Effector memory CD4-positive, alpha-beta T cell (primary cell): ENCODE results near the gene ANKRD34C.
"Not testable (repeated sequence)": the region's sequence is repeated elsewhere in the genome, so short reads cannot be mapped to it uniquely, and the experiment has no call there.

Source experiments
- DNase-seq, 3 donors: peaks; one replicate each; pipeline ENCODE4 v3.0.0-alpha.2; 2020
- H3K27ac ChIP-seq: 2 replicates; pipeline ENCODE4 v1.7.0; 2013; ENCODE audit warnings: mild to moderate bottlenecking, low read length, moderate library complexity; ENCODE audit not compliant: insufficient read depth, poor library complexity, severe bottlenecking
- H3K27me3 ChIP-seq: replicated peaks from 2 replicates; pipeline ENCODE4 v1.7.0; 2013; ENCODE audit warnings: mild to moderate bottlenecking, low read length; ENCODE audit not compliant: insufficient read depth, control insufficient read depth, poor library complexity, severe bottlenecking
- H3K36me3 ChIP-seq: 2 replicates; pipeline ENCODE4 v1.7.0; 2013; ENCODE audit warnings: mild to moderate bottlenecking, low read length, moderate library complexity; ENCODE audit not compliant: control insufficient read depth, insufficient read depth
- H3K4me1 ChIP-seq: 2 replicates; pipeline ENCODE4 v1.7.0; 2013; ENCODE audit warnings: low read length, mild to moderate bottlenecking; ENCODE audit not compliant: control insufficient read depth, insufficient read depth, poor library complexity, severe bottlenecking
- H3K4me3 ChIP-seq: 2 replicates; pipeline ENCODE4 v1.7.0; 2013; ENCODE audit warnings: low read length, low read depth, mild to moderate bottlenecking; ENCODE audit not compliant: insufficient read depth, poor library complexity, severe bottlenecking
- H3K9me3 ChIP-seq: 2 replicates; pipeline ENCODE4 v1.7.0; 2013; ENCODE audit warnings: mild to moderate bottlenecking, low read length, moderate library complexity; ENCODE audit not compliant: control insufficient read depth

ANKRD34C gene

DNA sequence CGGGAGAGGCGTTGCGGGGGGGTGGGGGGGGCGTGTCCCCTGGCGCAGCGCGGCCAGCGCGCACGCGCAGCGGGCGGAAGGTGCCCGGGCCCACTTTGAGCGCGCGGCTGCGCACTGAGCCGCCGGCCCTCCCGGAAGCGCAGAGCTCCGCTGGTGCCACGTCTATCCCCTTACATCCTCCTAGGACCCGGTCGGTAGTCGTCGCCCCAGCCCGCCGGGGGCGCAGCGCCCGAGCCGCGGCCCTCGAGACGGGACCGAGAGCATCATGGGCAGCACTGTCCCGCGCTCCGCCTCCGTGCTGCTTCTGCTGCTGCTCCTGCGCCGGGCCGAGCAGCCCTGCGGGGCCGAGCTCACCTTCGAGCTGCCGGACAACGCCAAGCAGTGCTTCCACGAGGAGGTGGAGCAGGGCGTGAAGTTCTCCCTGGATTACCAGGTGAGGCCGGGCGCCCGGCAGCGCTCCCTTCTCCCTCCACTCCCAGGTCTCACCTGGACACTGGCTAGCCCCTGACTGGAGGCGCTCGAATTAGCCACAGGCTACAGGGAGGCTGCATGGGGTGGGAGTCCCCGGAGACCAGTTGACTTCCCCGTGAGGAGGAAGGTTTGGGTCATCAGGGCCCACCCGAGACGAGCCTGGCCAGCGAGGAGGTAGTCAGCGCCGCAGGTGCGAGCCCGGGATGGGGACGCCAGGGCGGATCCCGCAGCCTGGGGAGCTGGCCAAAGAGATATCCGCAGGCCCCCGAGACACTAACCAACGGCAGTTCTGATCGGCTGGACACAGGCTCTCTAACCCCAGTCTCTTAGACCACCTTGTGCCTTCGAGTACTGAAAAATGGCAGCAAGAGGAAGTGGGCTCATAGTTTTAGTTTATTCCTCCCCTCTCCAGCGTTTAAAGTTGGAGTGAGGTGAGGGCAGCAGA is 28.7 kb downstream of the ANKRD34C start, which contains the start of gene TMED3:
TSS of gene TMED3 (plus strand) at position 128 of the 916 bp plus-strand sequence. CDS start at position 266, 138 bp downstream.
- peaks cover 11% of the 10 kb centered on the region for H3K4me1 ChIP-seq
- no peaks in the 10 kb centered on the region for H3K27me3 ChIP-seq
- H3K27ac ChIP-seq = no peak within 1 kb of the TSS
- H3K9me3 ChIP-seq = no peaks in the 10 kb centered on the region
- peak; percentile 50 to 58 (median 58) for DNase-seq
- H3K36me3 ChIP-seq = peaks cover 22% of the 10 kb centered on the region
- peak within 1 kb of the TSS; percentile 96 for H3K4me3 ChIP-seq

DNA sequence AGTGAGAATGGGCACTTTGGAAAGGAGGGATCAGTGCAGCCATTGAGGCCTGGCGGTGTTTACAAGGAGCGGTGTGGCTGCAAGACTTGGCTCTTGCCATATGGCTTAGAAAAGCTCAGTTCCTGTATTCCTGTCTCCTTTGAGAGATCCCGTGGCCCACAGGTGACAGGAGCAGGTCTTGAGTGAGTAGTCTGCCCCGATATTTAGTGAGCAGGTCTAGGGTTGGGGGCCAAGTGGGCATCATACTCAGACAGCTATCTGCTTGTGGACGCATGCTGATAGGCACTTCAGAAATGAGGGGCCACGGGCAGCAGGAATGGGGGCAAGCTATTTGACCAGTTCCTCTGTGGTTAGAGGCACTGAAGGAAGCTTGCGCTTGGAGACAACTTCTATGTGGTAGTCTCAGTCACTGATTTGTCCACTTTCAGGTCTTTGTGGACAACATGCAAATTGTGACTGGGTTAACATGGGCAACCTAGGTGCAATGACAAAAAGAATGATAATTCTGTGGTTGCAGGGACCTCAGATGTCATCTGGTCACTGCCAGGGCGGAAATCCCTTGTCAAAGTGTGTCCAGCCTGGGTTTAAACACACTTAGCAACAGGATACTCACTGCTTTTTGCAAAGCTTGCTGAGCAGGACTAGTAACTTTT is 29.5 kb downstream of the ANKRD34C start:
- Histone ChIP-seq H3K36me3 (peaks cover 23% of the 10 kb centered on the region), H3K4me3 (peak overlapping the region; percentile 96), H3K27ac (no peak overlapping the region), H3K9me3 (no peaks in the 10 kb centered on the region), H3K4me1 (peaks cover 11% of the 10 kb centered on the region), H3K27me3 (no peaks in the 10 kb centered on the region)
- no peak for DNase-seq

DNA sequence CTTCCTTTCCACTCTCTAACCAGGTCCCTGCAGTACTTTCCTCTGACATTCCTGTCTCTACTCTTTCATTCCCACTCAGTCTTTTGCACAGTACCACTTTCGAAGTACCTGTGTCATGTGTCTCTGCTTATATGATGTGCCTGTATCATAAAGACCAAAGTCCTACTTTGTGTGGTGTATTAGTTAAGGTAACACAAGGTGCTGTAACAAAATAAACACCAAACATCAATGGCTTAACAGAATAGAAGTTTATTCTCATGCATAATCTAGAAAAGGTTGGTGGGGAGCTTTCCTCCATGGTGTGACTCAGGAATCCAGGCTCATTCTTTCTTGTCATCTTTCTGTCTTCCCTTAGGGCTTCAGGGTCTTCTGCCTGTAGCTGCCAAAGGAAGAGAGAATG is 31.7 kb downstream of the ANKRD34C start:
- peaks cover 11% of the 10 kb centered on the region for H3K4me1 ChIP-seq
- no peaks in the 10 kb centered on the region for H3K9me3 ChIP-seq
- no peak overlapping the region for H3K4me3 ChIP-seq
- DNase-seq = no peak
- H3K36me3 ChIP-seq = peaks cover 42% of the 10 kb centered on the region
- no peaks in the 10 kb centered on the region for H3K27me3 ChIP-seq
- no peak overlapping the region for H3K27ac ChIP-seq

DNA sequence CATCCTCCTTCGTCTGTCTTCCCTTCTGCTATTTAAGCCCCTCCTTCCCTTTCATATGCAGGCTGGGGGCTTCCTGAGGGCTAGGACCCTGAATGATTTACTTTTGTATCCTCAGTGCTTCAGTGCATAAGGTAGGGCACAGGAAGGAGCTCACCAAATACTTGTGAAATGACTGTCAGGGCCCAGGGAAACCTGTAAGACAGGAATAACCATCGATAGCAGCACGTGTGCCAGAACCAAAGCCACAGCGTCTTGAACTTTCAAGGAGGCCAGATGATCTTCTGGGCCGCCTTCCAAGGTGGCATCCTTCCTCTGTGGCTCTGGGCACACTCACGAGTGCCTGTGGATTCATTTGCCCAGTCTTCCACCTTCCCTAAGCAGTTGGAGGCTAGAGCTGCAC is 32.3 kb downstream of the ANKRD34C start:
- no peak overlapping the region for H3K4me3 ChIP-seq
- no peak overlapping the region for H3K27ac ChIP-seq
- H3K36me3 ChIP-seq = peaks cover 42% of the 10 kb centered on the region
- no peaks in the 10 kb centered on the region for H3K9me3 ChIP-seq
- no peak for DNase-seq
- peaks cover 11% of the 10 kb centered on the region for H3K4me1 ChIP-seq
- H3K27me3 ChIP-seq = no peaks in the 10 kb centered on the region

DNA sequence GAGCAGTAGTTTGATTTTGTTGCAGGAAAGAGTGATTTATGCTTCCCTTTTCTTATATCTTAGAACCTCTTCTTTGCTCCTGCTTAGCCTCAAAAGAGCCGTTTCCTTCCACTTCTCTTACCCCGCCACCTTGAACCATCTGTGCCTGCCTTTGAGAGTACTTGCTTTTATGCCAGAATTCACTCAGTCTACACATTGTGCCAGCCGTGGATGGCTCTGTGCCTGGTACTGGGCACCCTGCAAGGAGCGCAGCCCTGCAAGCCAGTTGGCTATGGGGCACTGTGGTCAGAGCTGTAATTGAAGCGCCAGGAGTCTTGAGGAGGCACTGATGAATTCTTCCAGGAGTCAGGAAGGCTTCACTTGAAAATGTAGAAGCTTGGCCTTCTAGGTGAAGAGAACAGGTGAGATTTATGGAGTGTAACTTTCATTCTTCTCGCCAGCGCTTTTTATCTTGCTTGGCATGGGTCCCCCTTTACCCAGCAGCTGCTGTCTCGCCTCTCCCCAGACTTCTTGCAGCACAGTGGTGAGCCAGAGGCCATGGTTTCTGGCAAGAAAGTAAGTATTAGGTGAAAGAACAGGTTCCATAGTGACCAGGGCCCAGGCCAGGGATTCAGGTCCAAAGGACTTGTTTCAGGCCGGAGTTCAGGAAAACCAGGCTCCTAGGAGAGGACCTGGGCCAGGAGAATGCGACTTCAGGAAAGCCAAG is 33.3 kb downstream of the ANKRD34C start:
- no peak overlapping the region for H3K27ac ChIP-seq
- no peaks in the 10 kb centered on the region for H3K9me3 ChIP-seq
- peaks cover 44% of the 10 kb centered on the region for H3K36me3 ChIP-seq
- no peak overlapping the region for H3K4me3 ChIP-seq
- no peak for DNase-seq
- H3K27me3 ChIP-seq = no peaks in the 10 kb centered on the region
- peaks cover 11% of the 10 kb centered on the region for H3K4me1 ChIP-seq

DNA sequence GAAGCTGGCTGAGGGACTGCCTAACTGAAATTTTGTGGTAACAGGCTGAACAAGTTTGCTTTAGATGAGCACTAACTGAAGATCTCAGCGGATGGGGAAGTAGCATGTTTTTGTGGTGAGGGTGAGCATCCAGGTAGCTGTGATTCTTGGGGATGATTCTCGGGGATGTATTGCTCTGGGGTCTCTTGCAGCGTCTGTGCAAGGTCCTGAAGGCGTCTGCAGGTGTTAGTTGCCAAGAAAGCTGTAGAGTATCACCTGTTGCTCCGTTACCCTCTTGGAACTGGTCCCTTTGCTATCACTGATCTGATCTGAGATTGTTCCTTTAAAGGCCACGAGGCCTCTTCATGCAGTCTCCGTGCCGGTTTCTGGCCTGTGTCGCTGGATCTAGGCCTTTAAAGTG is 34.3 kb downstream of the ANKRD34C start:
- H3K9me3 ChIP-seq = no peaks in the 10 kb centered on the region
- no peak for DNase-seq
- no peaks in the 10 kb centered on the region for H3K27me3 ChIP-seq
- no peak overlapping the region for H3K4me3 ChIP-seq
- no peak overlapping the region for H3K27ac ChIP-seq
- peaks cover 10% of the 10 kb centered on the region for H3K4me1 ChIP-seq
- peaks cover 55% of the 10 kb centered on the region for H3K36me3 ChIP-seq

DNA sequence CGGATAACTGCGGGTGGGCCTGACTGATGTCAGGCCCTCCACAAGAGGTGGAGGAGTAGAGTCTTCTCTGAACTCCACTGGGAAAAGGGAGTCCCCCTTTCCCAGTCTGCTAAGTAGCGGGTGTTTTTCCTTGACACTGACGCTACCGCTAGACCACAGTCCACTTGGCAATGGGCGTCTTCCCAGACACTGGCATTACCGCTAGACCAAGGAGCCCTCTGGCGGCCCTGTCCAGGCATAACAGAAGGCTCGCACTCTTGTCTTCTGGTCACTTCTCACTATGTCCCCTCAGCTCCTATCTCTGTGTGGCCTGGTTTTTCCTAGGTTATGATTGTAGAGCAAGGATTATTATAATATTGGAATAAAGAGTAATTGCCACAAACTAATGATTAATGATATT is 37.5 kb downstream of the ANKRD34C start:
- not testable (repeated sequence) for H3K4me3 ChIP-seq, DNase-seq, H3K4me1 ChIP-seq, H3K9me3 ChIP-seq, H3K27me3 ChIP-seq, H3K27ac ChIP-seq
- H3K36me3 ChIP-seq = peaks cover 63% of the 10 kb centered on the region

DNA sequence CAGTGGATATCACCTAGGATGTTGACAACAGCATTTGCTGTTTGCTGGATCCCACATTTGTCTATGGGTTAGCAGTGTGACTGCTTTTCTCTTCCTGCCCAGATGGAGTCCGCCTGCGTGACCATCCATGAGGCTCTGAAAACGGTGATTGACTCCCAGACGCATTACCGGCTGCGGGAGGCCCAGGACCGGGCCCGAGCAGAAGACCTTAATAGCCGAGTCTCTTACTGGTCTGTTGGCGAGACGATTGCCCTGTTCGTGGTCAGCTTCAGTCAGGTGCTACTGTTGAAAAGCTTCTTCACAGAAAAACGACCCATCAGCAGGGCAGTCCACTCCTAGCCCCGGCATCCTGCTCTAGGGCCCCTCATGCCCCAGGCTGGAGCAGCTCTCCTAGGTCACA is 39.4 kb downstream of the ANKRD34C start:
- Histone ChIP-seq H3K27me3 (no peaks in the 10 kb centered on the region), H3K4me1 (no peaks in the 10 kb centered on the region), H3K36me3 (peaks cover 52% of the 10 kb centered on the region), H3K27ac (no peak overlapping the region), H3K4me3 (no peak overlapping the region), H3K9me3 (no peaks in the 10 kb centered on the region)
- no peak for DNase-seq

DNA sequence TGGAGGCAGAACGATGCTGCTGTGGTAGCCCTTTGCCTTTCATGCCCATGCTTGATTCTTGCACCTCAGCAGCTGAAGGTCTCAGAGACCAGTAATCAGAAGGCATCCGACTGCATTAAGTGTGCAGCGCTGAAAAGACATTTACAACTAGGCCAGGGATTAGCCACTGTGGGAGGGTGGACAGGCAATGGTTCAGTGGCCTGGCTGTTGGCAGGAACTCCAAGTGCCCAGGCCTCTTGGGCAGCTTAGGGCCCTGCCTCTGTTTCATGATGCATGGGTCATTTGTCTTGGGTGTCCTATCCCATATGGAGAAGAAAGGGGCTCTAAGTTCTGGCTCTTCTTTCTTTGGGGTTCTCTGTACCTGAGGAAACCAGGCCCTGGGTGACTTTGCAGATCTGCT is 39.8 kb downstream of the ANKRD34C start:
- H3K36me3 ChIP-seq = peaks cover 50% of the 10 kb centered on the region

More for the DNA sequence above, 39.8 kb downstream of the ANKRD34C start:
- Histone ChIP-seq H3K27me3 (no peaks in the 10 kb centered on the region), H3K4me1 (no peaks in the 10 kb centered on the region), H3K27ac (no peak overlapping the region), H3K9me3 (no peaks in the 10 kb centered on the region), H3K4me3 (no peak overlapping the region)
- no peak for DNase-seq
